Neural progenitor cell (in vitro differentiated cells): ENCODE data around the gene AMT. TPM values are rescaled to one million over a fixed set of nuclear protein-coding genes. Genes with fewer than 3 reads are reported as not detected.
"Not testable (repeated sequence)": the region's sequence is repeated elsewhere in the genome, so short reads cannot be mapped to it uniquely, and the experiment has no call there.

Source experiments
- DNase-seq: peaks from one replicate; pipeline ENCODE4 v3.0.0-alpha.2; 2016; ENCODE audit warnings: low spot score
- H2AFZ ChIP-seq: fragments of 200-600 bp; sonication (generic); replicated peaks from 2 replicates; pipeline ENCODE4 v1.6.1; 2016; ENCODE audit warnings: antibody characterized with exemption
- H3F3A ChIP-seq: fragments of 200-600 bp; sonication (generic); 2 replicates; pipeline ENCODE4 v1.6.1; 2016; ENCODE audit warnings: antibody characterized with exemption, low read depth
- H3K27ac ChIP-seq: fragments of 200-600 bp; sonication (generic); 2 replicates; pipeline ENCODE4 v1.5.1; 2016; ENCODE audit warnings: mild to moderate bottlenecking
- H3K27me3 ChIP-seq: fragments of 200-600 bp; sonication (generic); 2 replicates; pipeline ENCODE4 v1.6.1; 2016; ENCODE audit warnings: mild to moderate bottlenecking, moderate library complexity
- H3K36me3 ChIP-seq: fragments of 200-600 bp; sonication (generic); 2 replicates; pipeline ENCODE4 v1.5.1; 2016
- H3K4me1 ChIP-seq: fragments of 200-600 bp; sonication (generic); 2 replicates; pipeline ENCODE4 v1.6.1; 2016; ENCODE audit warnings: mixed run types
- H3K4me2 ChIP-seq: fragments of 200-600 bp; sonication (generic); 2 replicates; pipeline ENCODE4 v1.6.1; 2016
- H3K4me3 ChIP-seq: fragments of 200-600 bp; sonication (generic); 2 replicates; pipeline ENCODE4 v1.5.1; 2016
- H3K79me2 ChIP-seq: fragments of 200-600 bp; sonication (generic); 2 replicates; pipeline ENCODE4 v1.6.1; 2016; ENCODE audit warnings: low read depth
- H3K9ac ChIP-seq: fragments of 200-600 bp; sonication (generic); 2 replicates; pipeline ENCODE4 v1.6.1; 2016
- H3K9me3 ChIP-seq: fragments of 200-600 bp; sonication (generic); 2 replicates; pipeline ENCODE4 v1.5.1; 2016; ENCODE audit warnings: low read depth
- H4K20me1 ChIP-seq: fragments of 200-600 bp; sonication (generic); 2 replicates; pipeline ENCODE4 v1.6.1; 2016; ENCODE audit warnings: low read depth
- H3K27ac Mint-ChIP-seq: 3 replicates; pipeline ENCODE4 v1.8.0; 2021; ENCODE audit warnings: mixed read lengths
- H3K27me3 Mint-ChIP-seq: 2 replicates; pipeline ENCODE4 v1.8.0; 2022; ENCODE audit warnings: low read depth, mild to moderate bottlenecking, inconsistent platforms, moderate library complexity, mixed read lengths; ENCODE audit not compliant: insufficient read depth
- H3K36me3 Mint-ChIP-seq: 3 replicates; pipeline ENCODE4 v1.8.0; 2021; ENCODE audit warnings: mixed read lengths
- H3K4me1 Mint-ChIP-seq: 3 replicates; pipeline ENCODE4 v1.8.0; 2021; ENCODE audit warnings: mixed read lengths
- H3K4me3 Mint-ChIP-seq: 3 replicates; pipeline ENCODE4 v1.8.0; 2021; ENCODE audit warnings: mild to moderate bottlenecking, moderate library complexity, mixed read lengths
- H3K9me3 Mint-ChIP-seq: 3 replicates; pipeline ENCODE4 v1.8.0; 2020; ENCODE audit warnings: mixed read lengths
- CTCF ChIP-seq: fragments of 200-600 bp; sonication (generic); IDR thresholded peaks from 2 replicates; pipeline ENCODE4 v1.5.1; 2017; ENCODE audit warnings: antibody characterized with exemption, mild to moderate bottlenecking
- EZH2 ChIP-seq: fragments of 200-600 bp; sonication (generic); IDR thresholded peaks from 2 replicates; pipeline ENCODE4 v1.6.1; 2017; ENCODE audit warnings: antibody characterized with exemption, mild to moderate bottlenecking, moderate library complexity
- EZH2phosphoT487 ChIP-seq: fragments of 200-600 bp; sonication (generic); IDR thresholded peaks from 2 replicates; pipeline ENCODE4 v1.6.1; 2017; ENCODE audit warnings: antibody characterized with exemption
- total RNA-seq: library from RNA; depleted of rRNA; stranded (reverse); fragments of >200 nt; gene quantifications from 2 replicates; pipeline ENCODE4 v1.2.3, GENCODE V29; 2015; ENCODE audit warnings: low replicate concordance

The AMT gene
- total RNA-seq, 1 donor from 2014 or later, result 35.4 TPM

DNA sequence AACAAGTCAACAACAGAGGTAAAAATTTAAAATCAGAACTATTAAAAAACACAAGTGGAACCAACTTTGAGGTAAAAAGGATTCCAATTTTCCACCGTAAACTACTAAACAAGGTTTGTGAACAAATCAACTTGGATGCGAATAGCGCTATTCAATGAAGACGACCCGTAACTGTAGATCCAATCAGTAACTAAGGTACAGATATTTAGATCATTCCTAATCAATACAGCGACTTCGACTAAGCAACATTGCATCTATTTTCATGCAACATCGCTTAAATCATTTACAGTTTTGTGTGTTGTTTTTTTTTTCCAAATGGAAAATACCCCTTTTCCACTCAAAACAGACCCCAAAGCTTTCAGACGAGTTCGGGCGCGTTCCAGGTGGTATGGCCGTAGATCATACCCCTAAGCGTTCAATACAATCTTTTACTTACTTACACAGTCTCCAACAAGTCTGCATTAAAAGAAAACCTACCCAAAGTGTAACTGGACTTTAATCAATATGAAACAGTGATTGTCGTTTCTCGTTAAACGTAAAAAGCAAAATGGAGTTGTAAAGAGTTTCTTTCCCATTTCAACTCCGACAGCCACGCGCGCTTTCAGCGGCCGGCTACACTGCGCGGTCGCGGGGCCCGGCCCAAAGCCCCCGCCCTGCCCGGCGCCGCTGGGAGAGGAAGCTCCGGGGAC is 11.3 kb downstream of the AMT start:
- peak overlapping the region; percentile 92 for H3K4me3 Mint-ChIP-seq
- H3K4me1 Mint-ChIP-seq, result peaks cover 35% of the 10 kb centered on the region
- DNase-seq, result no peak
- Histone ChIP-seq H3K79me2 (peaks cover 61% of the 10 kb centered on the region), H3K27me3 (no peaks in the 10 kb centered on the region), H3K9me3 (no peaks in the 10 kb centered on the region), H3K27ac (peak overlapping the region; percentile 92), H3K36me3 (no peaks in the 10 kb centered on the region), H3K4me2 (peak overlapping the region; percentile 89), H3K4me1 (peaks cover 12% of the 10 kb centered on the region), H3K9ac (peak overlapping the region; percentile 87), H4K20me1 (peaks cover 54% of the 10 kb centered on the region), H2AFZ (no peak overlapping the region), H3K4me3 (peak overlapping the region; percentile 84), H3F3A (peaks cover 15% of the 10 kb centered on the region)
- H3K9me3 Mint-ChIP-seq, result no peaks in the 10 kb centered on the region
- no peak for TF ChIP-seq CTCF
- peaks cover 2% of the 10 kb centered on the region for H3K36me3 Mint-ChIP-seq
- H3K27ac Mint-ChIP-seq, result peak overlapping the region; percentile 90
- H3K27me3 Mint-ChIP-seq, result no peaks in the 10 kb centered on the region

GRCh38 chr3:49410066-49410845 is 12.0 kb downstream of the AMT start:
- no peak overlapping the region for H3K27ac Mint-ChIP-seq
- peaks cover 61% of the 10 kb centered on the region for H4K20me1 ChIP-seq

GRCh38 chr3:49406571-49407565 is 15.4 kb downstream of the AMT start:
- DNase-seq, result no peak
- H3K36me3 Mint-ChIP-seq, result peaks cover 7% of the 10 kb centered on the region
- H4K20me1 ChIP-seq, result peaks cover 86% of the 10 kb centered on the region
- TF ChIP-seq EZH2phosphoT487 (no peak), EZH2 (no peak), CTCF (no peak)
- no peak overlapping the region for H2AFZ ChIP-seq
- no peaks in the 10 kb centered on the region for H3K36me3 ChIP-seq
- H3K9me3 ChIP-seq, result no peaks in the 10 kb centered on the region
- no peak overlapping the region for H3K9ac ChIP-seq
- peaks cover 7% of the 10 kb centered on the region for H3F3A ChIP-seq
- H3K27me3 Mint-ChIP-seq, result peaks cover 4% of the 10 kb centered on the region
- no peak overlapping the region for H3K4me3 Mint-ChIP-seq
- H3K4me3 ChIP-seq, result no peak overlapping the region
- peaks cover 29% of the 10 kb centered on the region for H3K4me1 Mint-ChIP-seq
- no peaks in the 10 kb centered on the region for H3K9me3 Mint-ChIP-seq
- H3K27ac ChIP-seq, result no peak overlapping the region
- no peak overlapping the region for H3K4me2 ChIP-seq
- peaks cover 99% of the 10 kb centered on the region for H3K79me2 ChIP-seq
- no peaks in the 10 kb centered on the region for H3K27me3 ChIP-seq
- H3K4me1 ChIP-seq, result peaks cover 12% of the 10 kb centered on the region
- no peak overlapping the region for H3K27ac Mint-ChIP-seq

More at GRCh38 chr3:49410066-49410845, 12.0 kb downstream of the AMT start:
- H3K4me1 ChIP-seq, result peaks cover 12% of the 10 kb centered on the region
- Mint-ChIP-seq H3K36me3 (peaks cover 5% of the 10 kb centered on the region), H3K4me1 (peaks cover 38% of the 10 kb centered on the region), H3K27me3 (peaks cover 4% of the 10 kb centered on the region), H3K4me3 (peak overlapping the region; percentile 92), H3K9me3 (no peaks in the 10 kb centered on the region)
- H3K4me3 ChIP-seq, result peak overlapping the region; percentile 84
- H2AFZ ChIP-seq, result no peak overlapping the region
- no peak for DNase-seq
- no peak for TF ChIP-seq CTCF
- no peak for TF ChIP-seq EZH2
- no peak for TF ChIP-seq EZH2phosphoT487
- H3K27me3 ChIP-seq, result no peaks in the 10 kb centered on the region
- peak overlapping the region; percentile 87 for H3K9ac ChIP-seq
- H3K4me2 ChIP-seq, result peak overlapping the region; percentile 89
- peaks cover 15% of the 10 kb centered on the region for H3F3A ChIP-seq
- H3K36me3 ChIP-seq, result no peaks in the 10 kb centered on the region
- H3K9me3 ChIP-seq, result no peaks in the 10 kb centered on the region
- no peak overlapping the region for H3K27ac ChIP-seq
- peaks cover 68% of the 10 kb centered on the region for H3K79me2 ChIP-seq

GRCh38 chr3:49405570-49405969 is 16.7 kb downstream of the AMT start:
- H3K27ac Mint-ChIP-seq, H3K4me3 Mint-ChIP-seq, H3K9me3 Mint-ChIP-seq, H3K4me2 ChIP-seq, H3K27me3 Mint-ChIP-seq, H3K36me3 ChIP-seq, DNase-seq, H3K9ac ChIP-seq, H3K9me3 ChIP-seq, H3K27me3 ChIP-seq, H3F3A ChIP-seq, H3K4me3 ChIP-seq, H2AFZ ChIP-seq, H3K27ac ChIP-seq: not testable (repeated sequence)
- H4K20me1 ChIP-seq, result peaks cover 89% of the 10 kb centered on the region
- peaks cover 14% of the 10 kb centered on the region for H3K36me3 Mint-ChIP-seq
- peaks cover 12% of the 10 kb centered on the region for H3K4me1 ChIP-seq
- H3K4me1 Mint-ChIP-seq, result peaks cover 27% of the 10 kb centered on the region
- H3K79me2 ChIP-seq, result peaks cover 100% of the 10 kb centered on the region
